Activated CD4-positive, alpha-beta T cell treated with anti-CD3 and anti-CD28 coated beads for 48 hours (primary cell): ENCODE data around the gene GGA1.
"Not testable (repeated sequence)": the region's sequence is repeated elsewhere in the genome, so short reads cannot be mapped to it uniquely, and the experiment has no call there.

Experiments
- DNase-seq: peaks from one replicate; pipeline ENCODE4 v3.0.0-alpha.2; 2020

The GGA1 gene

GRCh38 chr22:37656583-37656982 is 47.9 kb downstream of the GGA1 start:
- DNase-seq = not testable (repeated sequence)

DNA sequence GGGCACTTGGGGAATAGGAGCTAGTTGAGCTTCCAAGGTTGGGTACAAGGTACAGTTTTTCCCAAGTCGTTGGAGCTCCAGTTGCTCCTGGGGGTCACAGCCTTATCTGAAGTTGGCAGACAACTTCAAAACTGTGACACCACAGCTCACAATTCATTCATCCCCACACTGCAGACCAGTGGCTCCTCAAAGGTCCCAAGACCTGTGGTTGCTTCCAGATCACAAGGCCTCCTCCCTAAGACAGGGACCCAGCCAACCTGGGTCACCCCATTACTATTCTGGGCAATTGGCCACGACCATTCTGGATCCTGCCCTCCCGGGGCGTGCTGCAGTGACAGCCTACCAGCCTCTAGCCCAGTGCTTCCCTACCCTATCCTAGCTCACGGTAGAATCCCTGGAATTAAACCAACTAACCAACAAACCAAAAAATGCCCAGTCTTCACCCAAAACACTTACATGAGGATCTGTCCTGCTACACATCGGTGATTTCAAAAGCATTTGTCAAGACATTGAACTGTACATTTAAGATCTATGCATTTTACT is 49.0 kb downstream of the GGA1 start:
- DNase-seq = no peak

DNA sequence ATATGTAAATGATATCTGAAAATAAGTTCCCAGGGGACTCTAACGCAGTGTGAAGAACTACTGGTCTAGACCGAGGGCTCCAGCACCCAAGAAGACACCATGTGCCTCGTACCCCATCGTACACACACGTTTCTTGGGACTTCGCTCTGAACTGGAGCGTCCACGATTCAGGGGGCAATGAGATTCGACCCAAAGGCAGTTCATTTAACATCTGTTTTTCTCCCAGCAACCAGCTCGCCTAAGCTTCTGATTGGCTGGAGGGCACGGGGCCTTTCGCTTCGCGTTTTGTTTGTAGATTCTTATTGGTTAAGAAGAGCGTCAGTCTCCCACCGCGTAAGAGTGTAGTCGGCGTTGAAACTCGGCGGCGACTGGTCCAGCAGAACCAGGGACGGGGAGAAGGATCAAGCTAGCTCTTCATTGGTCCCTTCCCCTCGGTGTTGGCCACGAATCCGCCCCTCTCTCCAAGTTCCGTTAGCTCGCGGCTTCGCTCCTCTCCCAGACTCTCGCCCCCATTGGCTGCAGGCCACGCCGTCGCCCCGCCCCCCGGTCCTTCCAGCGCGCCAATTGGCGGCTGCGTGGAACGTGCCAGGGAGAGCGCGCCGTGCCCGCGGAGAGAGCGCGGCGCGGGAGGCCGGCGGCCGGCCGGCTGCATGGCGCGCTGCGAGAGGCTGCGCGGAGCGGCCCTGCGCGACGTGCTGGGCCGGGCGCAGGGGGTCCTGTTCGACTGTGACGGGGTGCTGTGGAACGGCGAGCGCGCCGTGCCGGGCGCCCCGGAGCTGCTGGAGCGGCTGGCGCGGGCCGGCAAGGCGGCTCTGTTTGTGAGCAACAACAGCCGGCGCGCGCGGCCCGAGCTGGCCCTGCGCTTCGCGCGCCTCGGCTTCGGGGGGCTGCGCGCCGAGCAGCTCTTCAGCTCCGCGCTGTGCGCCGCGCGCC is 49.8 kb downstream of the GGA1 start, which contains the start of gene PDXP:
TSS of gene PDXP (plus strand) at position 591 of the 933 bp plus-strand sequence. CDS start at position 651, 60 bp downstream.
- DNase-seq = peak; percentile 99

DNA sequence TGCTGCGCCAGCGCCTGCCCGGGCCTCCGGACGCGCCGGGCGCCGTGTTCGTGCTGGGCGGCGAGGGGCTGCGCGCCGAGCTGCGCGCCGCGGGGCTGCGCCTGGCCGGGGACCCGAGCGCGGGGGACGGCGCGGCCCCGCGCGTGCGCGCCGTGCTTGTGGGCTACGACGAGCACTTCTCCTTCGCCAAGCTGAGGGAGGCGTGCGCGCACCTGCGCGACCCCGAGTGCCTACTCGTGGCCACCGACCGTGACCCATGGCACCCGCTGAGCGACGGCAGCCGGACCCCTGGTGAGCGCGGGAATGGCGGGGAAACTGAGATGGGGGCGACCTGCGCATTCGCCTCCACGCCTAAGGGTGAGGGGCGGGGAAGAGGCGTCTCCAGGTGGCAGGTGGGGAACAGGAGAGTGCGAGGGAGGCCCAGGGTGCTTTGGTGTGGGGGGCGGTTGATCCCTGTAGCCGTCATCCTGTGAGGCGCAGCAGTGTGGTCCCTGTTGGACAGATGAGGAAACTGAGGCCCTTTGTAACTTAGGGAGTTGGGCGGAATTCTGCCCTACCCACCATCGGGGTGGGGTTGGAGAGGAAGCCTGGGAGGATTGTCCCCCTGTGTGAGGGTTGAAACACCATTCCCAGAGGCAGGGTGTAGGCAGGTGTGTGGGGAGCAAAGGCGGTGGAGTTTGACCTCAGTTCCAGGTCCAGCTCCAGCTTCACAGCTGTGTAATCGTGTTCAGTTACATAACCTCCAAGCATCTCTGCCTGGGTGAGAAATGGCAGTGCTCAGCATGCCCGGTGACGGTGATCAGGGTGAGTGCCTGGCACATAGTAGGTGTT is 50.6 kb downstream of the GGA1 start:
- no peak for DNase-seq

DNA sequence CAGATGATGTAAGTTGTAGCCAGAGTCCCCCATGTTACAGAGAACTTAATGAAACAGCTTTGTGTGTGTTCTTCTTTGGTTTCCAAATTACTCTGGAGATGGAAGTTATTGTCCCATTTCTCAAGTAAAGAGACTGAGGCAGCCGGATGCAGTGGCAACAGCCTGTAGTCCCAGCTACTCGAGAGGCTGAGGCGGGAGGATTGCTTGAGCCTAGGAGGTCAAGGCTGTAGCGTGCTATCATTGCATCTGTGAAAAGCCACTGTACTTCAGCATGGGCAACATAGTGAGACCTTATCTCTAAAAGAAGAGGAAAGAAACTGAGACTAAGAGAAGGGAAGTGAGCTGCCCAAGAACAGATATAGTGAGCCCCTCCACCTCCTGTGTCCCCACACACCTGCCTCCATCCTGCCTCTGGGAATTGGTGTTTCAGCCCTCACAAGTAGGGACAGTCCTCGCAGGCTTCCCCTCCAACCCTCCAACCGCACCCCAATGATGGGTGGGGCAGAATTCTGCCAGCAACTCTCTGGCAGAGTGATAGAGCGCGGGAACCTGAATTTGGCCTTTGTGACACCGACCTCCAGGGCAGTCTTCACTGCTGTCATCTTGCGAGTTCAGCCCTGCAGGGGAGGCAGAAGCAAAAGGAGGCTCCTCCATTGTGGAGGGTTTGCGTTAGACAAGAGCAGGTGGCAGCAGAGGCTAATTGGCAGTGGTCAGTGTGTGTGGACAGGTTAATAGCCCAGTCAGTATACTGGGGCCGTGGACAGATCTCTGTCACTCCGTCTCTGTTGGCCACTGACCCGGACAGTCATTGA is 51.5 kb downstream of the GGA1 start:
- no peak for DNase-seq

GRCh38 chr22:37660709-37661045 is 52.0 kb downstream of the GGA1 start:
- no peak for DNase-seq

- no peak for DNase-seq
Observed at GRCh38 chr22:37661160-37661924, 52.7 kb downstream of the GGA1 start.

DNA sequence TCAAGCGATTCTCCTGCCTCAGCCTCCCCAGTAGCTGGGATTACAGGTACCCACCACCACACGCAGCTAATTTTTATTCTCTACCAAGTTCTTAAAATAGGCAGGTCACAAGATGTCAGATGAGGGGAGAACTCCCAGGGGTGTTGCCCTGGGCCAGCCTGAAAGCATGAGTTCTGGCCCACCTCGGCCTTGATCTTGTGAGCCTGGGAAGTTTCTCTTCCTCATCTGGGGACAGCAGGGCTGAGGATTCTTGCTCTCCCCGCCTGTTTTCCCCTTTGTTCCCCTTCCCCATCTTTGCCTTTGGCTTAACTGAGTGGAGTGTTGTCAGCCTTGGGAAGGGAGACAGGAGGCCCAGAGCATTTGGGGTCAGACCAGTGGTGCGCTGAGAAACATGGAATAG is 53.4 kb downstream of the GGA1 start:
- no peak for DNase-seq

GRCh38 chr22:37663521-37664140 is 55.0 kb downstream of the GGA1 start:
- no peak for DNase-seq

- DNase-seq = no peak
Observed at GRCh38 chr22:37664249-37665101, 55.8 kb downstream of the GGA1 start.

GRCh38 chr22:37665487-37665886 is 56.9 kb downstream of the GGA1 start:
- no peak for DNase-seq

- no peak for DNase-seq
Observed at GRCh38 chr22:37669586-37669985, 61.0 kb downstream of the GGA1 start.

DNA sequence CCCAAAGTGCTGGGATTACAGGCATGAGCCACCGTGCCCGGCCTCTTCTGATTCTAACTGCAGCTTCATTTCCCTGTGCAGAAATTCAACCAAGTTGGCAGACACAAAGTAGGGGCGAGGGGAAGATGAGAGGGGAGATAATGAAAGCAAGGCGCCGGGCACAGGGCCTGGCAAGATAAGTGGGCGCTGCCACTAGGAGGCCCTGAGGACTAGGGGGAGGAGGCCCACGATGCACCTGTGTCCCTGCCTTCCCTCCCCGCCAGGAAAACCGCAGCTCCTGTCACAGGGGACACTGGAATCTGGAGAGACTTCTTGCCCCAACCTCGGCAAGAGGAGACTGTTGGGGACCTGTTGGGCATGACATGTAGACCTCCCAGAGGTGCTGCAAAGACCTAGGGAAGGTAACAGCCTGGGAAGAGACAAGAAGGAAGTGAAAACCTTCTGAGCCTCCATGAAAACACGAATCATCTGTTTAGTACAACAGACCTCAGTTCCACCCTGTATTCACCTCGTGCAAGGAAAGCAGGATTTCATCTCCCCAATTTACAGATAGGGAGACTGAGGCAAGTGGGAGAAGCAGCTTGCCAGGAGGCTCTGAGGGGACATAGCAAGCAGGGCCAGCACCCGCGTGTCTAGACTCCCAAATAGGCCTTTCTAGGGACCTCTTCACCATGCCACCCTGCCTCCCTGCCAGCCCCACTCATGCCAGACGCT is 63.7 kb downstream of the GGA1 start:
- no peak for DNase-seq

DNA sequence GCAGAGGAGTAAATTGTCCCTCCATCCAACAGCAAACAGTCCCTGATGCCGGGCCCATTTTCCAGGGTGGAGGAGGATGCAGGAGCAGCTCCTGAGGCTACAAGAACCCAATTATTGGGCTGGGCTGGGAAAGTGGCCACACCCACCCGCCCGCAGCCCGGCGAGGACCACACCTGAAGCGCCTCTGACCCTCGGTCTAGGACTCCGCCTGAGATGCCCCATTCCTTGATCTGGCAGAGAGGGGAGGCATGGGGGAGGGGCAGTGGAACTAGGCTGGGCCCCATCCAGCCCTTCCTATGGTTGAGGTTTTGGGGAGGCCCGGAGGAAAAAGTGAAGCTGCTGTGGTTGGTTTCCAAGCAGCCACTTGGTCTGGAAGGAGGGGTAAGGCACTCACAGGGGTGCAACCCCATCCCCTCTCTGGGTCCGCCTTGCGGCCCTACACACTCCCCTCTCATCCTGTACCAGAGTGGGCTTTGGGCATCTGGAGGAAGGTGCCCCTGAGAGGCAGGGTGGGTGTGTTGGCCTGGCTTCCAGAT is 64.4 kb downstream of the GGA1 start:
- DNase-seq = peak; percentile 40

- DNase-seq = no peak
Observed at GRCh38 chr22:37674248-37674647, 65.6 kb downstream of the GGA1 start.

DNA sequence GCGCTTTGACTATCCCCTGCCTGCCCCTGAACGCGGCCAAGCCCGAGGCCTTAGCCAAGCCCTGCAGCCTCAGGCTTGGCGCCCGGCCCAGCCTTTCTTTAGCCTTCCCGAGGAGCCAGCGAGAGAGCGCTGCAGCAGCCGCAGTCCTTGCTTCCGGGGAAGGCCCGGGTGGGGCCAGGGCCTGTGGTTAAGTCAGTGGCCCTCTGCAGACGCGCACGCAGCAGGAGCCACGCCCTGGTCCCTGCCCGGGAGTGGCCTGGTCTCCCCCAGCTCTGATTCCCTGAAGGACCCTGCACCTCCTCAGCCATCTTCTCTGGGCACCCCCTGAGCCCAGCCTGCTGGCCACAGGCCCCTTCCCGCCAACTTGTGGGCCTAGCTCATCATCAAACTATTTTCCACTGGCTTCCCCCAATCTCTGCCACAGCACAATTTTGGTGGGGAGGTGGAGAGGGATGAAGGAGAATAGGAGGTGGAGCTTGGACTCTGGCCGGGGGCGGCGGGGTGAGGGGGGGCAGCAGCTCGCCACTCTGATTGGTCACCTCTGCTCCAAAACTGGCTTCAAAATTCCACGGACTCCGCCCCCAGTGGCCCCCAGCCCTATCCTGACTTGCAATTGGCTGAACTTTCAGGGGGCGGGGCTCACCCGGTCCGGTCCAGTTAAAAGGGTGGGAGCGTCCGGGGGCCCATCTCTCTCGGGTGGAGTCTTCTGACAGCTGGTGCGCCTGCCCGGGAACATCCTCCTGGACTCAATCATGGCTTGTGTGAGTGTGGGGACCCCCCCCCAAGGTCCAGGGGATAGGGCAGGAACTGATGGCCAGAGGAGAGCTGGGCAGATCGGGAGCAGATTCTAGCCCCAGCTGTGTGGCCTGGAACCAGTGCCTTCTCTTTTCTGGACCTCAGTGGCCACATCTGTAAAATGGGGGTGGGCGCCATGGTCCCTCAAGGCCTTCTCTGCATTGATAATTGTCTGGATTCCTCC is 66.6 kb downstream of the GGA1 start, which contains the start of gene LGALS1:
TSS of gene LGALS1 (plus strand) at position 686 of the 979 bp plus-strand sequence. CDS start at position 753, 67 bp downstream.
- peak; percentile 79 for DNase-seq

GRCh38 chr22:37675930-37676735 is 67.5 kb downstream of the GGA1 start:
- peak; percentile 35 for DNase-seq
